ENCODE data around the gene DUSP6.

GRCh38 chr12:89305373-89305772, 46.9 kb downstream of the DUSP6 start:
- TF ChIP-seq, protein P1, sequence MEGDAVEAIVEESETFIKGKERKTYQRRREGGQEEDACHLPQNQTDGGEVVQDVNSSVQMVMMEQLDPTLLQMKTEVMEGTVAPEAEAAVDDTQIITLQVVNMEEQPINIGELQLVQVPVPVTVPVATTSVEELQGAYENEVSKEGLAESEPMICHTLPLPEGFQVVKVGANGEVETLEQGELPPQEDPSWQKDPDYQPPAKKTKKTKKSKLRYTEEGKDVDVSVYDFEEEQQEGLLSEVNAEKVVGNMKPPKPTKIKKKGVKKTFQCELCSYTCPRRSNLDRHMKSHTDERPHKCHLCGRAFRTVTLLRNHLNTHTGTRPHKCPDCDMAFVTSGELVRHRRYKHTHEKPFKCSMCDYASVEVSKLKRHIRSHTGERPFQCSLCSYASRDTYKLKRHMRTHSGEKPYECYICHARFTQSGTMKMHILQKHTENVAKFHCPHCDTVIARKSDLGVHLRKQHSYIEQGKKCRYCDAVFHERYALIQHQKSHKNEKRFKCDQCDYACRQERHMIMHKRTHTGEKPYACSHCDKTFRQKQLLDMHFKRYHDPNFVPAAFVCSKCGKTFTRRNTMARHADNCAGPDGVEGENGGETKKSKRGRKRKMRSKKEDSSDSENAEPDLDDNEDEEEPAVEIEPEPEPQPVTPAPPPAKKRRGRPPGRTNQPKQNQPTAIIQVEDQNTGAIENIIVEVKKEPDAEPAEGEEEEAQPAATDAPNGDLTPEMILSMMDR (IDR thresholded peaks at IDR 0.05; ENCODE audit: low read length), result no peak
- no peak for TF ChIP-seq EZH2 (optimal IDR thresholded peaks at IDR 0.05; ENCODE audit: low read depth, low read length)
